Adrenal gland (tissue), 5 donors: ENCODE results near the gene AKAP11.

Source experiments
- CTCF ChIP-seq, 6 experiments: fragments of 450-650 bp in 4 of 6; fragments of 200-600 bp in 2 of 6; sonication (generic) in 1 of 6; IDR thresholded peaks; 1 replicate in 5 of 6; 2 replicates in 1 of 6; pipeline versions ENCODE4 v1.5.1 to v1.8.0; 2016 to 2021; ENCODE audit warnings: antibody characterized with exemption in 6 of 6, mild to moderate bottlenecking in 2 of 6, moderate library complexity in 1 of 6
- POLR2A ChIP-seq, 2 donors: fragments of 450-650 bp; IDR thresholded peaks; one replicate each; pipeline ENCODE4 v1.6.1; 2017; ENCODE audit warnings: antibody characterized with exemption in 2 of 2, mild to moderate bottlenecking in 2 of 2, moderate library complexity in 1 of 2
- donor health status: DM: no; HTN: no; CAD: no.

GRCh38 chr13:42223681-42224080 lies 48.3 kb upstream of the AKAP11 start:
- TF ChIP-seq CTCF (IDR thresholded peaks at IDR 0.05) (no peak), POLR2A (IDR thresholded peaks at IDR 0.05) (no peak)
